Right renal pelvis (tissue), 4 donors: Measurements from ENCODE around the gene TNFAIP8. TPM values are rescaled to one million over a fixed set of nuclear protein-coding genes. Genes with fewer than 3 reads are reported as not detected.

Experiments used
- DNase-seq, 4 donors: peaks; one replicate each; pipeline ENCODE4 v3.0.0-alpha.2; 2013; ENCODE audit warnings: low read depth in 4 of 4, low spot score in 3 of 4, missing footprints in 1 of 4
- polyA plus RNA-seq, 4 donors: library from polyadenylated mRNA; unstranded; fragments of 120-200 nt; gene quantifications; one replicate each; pipeline ENCODE4 v1.2.1, GENCODE V29; 2013; ENCODE audit not compliant: insufficient read length in 4 of 4

TNFAIP8 gene
- polyA plus RNA-seq = 10 to 100 TPM; 23.9 to 32.0 (median 29.6) TPM

DNA sequence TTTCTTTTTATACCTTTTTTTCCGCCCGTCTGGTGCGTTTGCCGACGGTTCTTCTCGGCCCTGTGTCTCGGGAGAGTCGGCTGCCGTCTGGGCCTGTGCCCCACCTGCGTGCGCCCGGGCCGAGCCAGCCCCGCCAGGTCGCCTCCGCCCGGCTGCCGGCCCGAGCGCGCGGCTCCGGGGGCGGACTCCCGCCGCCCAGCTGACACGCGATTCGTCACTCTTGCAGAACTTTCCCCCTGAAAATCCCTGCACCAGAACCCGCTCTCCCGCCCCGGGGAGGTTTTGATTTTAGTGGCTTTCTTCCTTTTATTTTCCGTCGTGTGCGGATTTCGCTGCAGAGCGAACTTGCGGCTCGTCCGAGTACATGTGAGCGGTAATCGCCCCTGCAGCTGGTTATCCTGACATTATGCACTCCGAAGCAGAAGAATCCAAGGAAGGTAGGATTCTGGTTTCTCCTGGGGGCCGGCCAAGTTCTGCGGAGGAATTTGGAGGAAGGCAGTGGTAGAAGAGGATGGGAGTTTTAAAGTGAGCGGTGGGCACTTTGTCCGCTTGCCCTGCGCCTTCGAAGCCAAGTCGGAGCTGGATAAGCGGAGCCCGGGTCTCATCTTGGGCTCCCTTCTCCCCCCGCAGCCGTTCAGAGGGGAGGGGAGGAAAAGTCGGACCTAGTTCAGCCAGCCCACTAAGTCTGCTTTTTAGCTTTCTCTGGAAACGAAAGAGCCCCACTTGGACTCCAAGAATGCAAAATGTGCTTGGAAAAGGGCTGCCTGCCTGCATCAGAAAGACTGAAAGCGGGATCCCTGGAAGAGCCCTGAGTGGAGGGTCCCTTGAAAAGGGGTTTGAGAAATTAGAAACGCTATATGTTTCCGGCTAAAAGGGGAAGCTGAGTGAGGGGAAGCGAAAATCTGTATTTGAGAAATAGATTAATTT is at the start of gene TNFAIP8:
TSS of gene TNFAIP8 (plus strand) at position 335 of the 927 bp plus-strand sequence. CDS start at position 407, 72 bp downstream.
- peak in 3 of 4 donors; percentile 43 to 44 (median 44) for DNase-seq

DNA sequence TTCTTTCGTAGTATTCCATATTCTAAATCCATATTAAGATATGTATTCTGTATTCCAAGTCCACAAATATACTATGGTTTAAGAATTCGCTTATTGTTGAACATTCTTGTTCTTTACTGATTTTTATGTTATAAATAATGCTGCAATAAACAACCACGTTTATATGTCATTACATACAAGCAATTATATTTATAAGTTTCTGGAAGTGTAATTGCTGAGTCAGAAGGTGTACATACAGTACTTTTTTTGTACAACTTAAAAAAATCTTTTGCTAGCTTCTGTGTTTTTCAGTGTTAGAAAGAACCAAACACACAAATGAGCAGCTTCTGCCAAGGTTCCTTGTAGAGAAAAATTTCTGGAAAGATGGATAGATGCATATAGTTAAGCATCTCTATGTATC is 48.6 kb upstream of the TNFAIP8 start:
- DNase-seq = no peak

DNA sequence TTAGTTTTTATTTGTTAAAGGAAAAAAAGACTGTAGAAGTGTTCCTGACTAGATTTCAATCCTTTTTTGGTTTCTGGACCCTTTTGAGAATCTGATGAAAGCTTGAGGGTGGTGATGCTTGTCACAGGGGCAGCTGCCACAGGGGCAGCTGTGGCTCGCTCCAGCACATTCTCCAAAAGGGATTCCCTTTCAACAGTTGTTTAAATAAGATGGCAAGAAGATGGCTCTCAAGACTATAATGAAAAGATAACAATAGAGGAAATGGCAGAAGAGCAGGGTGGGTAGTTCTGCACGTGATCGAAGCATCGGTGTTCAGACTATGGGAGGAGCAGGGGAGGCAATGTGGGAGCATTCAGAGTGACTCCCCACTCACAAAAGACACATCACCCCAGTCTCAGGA is 46.5 kb upstream of the TNFAIP8 start:
- DNase-seq = no peak

DNA sequence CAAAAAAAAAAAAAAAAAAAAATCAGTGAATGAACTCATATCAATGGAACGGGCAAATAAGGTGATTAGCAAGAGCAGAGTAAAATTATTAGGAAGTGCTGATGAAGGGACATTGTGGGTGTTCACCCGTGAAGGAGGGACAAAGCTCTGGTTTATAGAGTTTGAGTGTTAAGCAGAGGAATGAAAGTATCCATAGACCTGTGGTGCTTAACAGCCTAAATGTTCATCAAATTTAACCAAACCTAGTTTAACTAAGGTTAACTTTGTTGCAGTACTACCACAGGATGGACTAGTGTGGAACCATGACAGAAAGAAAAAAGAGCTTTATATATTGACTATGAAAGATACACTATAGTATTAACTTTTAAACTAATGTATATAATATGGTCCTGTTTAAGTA is 44.1 kb upstream of the TNFAIP8 start:
- DNase-seq = no peak

DNA sequence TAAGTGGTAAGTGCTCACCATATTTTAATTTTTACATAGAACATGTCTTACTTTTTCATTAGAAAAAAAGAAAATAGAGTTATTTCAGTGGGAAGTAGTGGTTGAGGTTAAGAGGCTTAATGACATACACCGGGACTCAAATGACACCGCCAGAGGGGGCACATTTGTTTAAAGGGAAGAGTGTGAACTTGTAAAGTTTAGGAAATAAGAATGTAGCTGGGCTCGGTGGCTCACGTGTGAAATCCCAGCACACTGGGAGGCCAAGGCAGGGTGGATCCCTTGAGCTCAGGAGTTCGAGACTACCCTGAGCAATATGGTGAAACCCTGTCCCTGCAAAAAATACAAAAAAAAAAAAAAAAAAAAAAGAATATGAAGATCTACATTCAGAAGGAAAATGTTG is 43.4 kb upstream of the TNFAIP8 start:
- no peak for DNase-seq

DNA sequence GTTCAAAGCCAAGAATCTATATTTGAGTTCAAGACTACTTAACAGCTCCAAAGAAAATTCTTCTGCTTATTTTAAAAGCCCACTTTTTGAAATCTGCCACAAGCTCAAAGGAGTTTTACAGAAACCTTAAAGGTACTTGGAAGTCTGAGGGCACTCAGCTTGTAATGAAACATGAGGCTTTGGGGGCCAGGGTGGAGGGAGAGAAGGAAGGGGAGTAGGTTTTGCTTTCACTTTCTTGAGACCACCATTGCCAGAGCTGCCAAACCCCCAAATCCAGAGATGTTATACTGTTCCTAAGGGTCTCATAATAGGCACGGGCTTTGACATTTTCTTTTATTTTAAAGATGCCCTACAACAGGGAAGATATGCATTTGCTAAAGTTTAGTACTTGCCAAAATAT is 42.6 kb upstream of the TNFAIP8 start:
- DNase-seq = no peak

DNA sequence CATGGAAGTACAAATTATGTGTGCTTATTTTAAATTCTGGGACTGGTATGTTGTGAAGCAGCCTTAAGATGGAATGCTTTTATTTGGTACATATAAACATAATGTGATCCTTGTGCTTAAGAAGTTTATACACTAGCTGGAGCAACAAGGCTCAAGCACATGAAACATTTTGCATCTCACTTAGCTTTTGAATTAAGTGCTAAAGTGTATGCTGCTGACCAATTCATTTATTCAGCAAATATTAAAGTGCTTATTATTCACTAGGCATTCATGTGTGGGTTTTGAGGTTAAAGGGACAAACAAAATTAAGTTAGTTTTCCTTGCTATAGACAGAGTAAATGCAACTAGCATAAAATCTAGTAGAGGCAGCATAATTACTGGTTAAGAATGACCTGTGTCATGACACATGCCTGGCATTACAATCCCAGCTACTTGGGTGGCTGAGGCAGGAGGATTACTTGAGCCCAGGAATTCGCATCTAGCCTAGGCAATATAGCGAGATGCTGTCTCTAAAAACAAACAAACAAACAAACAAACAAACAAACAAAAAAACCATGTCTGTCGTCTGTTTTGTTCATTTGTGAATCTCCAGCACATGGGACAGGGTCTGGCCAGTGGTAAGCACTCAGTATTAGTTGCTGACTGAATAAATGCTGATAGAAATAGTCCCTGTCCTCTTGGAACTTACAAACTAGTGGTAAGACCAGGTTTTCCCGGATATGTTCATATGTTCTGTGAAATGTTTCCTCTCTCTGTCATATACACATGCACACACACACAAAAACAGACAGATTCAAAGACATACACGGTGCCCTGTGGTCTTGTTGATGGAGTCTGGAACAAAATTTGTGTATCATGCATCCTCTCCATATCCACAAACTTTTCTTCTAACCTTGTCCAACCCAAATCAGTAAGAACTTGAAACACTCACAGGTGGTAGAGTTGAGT is 41.9 kb upstream of the TNFAIP8 start:
- no peak for DNase-seq

DNA sequence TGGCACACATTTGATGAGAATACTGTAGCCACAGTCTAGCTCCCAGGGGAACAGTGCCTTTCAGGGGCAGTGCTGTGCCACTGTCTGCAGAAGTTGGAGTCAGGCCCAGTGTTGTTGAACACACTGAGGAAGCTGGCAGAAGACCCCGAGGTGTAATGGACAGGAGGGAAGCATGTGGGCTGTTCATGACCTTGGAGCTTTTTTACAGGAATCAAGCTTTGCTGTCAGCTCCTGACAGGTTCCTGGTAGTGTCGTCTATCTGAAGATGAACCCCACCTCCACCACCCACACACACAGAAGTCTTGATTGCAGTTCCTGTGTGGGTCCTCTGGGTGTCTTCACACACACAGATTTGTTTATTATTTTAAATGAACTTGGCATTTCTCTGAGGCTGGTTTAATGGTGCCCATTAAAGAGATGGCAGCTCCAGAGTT is 40.3 kb upstream of the TNFAIP8 start:
- no peak for DNase-seq

DNA sequence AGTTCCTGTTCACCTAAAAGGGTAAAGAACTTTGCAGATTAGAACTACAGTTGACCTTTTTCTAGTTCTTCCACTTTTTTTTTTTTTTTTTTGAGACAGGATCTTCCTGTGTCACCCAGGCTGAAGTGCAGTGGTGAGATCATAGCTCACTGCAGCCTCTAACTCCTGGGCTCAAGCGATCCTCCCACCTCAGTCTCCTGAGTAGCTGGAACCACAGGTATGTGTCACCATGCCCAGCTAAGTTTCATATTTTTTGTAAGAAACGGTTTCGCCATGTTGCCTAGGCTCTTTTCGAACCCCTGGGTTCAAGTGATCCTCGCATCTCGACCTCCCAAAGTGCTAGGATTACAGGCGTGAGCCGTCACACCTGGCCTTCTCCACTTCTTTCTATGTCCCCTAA is 39.7 kb upstream of the TNFAIP8 start:
- no peak for DNase-seq

DNA sequence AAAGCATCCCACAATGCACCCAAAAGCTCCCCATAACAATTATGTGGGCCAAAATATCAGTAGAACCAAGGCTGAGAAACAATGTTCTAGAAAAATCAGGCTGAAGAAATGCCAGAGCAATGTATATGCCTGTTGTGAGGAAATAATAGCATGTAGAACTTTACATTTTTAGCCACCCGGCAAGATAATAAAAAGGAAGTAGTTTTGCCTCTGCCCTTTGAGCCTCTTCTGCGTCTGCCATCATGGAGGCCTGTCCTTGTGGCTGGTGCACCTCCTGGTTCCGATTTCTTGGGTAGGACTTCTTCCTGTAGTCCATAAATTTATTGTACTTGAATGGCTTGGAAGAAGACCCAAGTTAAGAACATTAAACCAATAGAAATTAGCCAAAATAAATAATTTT is 38.9 kb upstream of the TNFAIP8 start:
- DNase-seq = no peak

DNA sequence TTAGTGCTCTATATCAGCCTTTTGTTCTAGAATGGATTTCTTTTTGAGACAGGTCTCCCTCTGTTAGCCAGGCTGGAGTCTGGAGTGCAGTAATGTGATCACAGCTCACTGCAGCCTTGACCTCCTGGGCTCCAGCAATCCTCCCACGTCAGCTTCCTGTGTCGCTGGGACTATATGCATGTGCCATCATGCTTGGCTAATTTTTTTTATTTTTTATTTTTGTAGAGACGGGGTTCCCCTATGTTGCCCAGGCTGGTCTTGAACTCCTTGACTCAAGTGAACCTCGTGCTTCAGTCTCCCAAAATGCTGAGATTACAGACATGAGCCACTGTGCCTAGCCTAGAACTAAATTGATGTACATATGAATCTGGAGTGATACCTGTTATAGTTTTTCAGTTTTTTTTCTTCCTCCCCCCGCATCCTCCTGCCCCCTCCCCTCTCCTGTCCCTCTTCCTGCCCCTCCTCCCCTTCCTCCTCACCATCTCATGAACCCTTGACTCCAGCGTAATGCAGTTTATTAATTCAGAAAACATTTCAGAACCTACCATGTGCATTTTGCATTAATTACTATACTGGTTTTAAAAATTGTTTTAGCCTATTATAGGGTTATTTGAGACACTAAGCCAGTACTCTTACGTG is 37.4 kb upstream of the TNFAIP8 start:
- DNase-seq = no peak

DNA sequence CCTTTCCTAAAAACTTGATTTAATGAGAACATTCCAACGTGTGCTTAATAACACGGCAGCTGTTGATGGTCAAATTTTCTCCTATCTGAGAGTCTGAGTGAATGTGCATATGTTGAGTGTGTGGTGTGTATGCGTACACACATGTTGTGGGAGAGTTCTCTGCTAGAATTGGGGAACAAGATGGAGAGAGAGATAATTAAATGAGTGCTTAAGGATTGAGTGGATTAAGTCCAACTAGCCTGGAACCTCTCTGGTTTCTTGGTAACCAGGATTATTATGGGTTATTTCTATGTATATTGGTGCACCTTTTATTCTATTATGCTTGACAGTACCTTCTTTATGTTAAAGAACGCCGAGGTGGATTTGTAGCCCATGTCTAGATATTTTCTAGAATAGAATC is 36.4 kb upstream of the TNFAIP8 start:
- no peak for DNase-seq

DNA sequence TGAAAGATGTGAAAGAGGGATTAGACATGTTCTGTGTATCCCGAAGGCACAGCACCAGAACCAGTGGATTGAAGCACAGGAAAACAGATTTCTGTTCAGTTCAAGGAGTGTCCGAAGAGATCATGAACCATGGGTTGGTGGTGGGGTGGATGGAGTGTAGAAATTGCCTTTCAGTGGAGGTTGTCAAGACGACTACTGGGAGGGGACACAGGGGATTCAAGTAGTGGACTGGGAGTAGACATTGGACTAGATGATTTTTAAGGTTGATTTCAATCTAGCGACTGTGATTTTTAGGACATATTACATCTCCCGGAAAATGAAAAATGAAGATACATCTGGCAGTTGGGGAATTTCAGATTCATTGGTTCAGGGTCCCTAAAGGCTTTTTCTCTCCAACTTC is 35.9 kb upstream of the TNFAIP8 start:
- DNase-seq = no peak

DNA sequence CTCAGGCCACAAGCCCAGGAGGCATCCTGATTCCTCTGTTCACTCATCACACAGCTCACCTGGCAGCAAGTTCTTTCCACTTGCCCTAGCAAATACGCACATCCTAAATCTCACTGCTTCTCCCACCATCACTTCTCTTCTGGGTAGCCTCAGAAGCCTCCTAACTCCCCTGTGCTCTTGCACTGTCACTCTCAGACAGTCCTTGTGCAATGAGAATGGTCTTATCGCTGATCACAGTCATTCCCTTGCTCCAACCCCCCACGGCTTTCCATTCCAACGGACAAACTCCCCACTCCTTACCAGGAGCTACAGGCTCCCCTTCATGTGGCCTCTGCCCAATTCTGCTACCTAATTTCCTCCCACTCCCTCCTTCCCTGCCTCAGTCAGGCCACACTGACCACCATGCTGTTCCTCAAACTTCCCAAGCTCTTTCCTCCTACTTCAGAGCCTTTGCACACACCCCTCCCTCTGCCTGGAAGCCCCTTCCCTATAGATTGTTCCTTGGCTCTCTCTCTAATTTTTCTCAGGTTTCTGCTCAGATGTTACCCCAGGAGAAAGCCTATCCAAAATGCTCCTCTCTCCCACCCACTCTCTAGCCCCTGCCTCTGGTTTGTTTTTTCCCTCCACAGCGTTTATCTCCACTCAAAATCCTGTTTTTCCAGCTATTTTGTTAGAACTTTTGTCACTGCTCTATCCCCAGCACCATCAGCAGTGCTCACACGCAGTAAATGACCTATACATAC is 34.1 kb upstream of the TNFAIP8 start:
- DNase-seq = no peak

DNA sequence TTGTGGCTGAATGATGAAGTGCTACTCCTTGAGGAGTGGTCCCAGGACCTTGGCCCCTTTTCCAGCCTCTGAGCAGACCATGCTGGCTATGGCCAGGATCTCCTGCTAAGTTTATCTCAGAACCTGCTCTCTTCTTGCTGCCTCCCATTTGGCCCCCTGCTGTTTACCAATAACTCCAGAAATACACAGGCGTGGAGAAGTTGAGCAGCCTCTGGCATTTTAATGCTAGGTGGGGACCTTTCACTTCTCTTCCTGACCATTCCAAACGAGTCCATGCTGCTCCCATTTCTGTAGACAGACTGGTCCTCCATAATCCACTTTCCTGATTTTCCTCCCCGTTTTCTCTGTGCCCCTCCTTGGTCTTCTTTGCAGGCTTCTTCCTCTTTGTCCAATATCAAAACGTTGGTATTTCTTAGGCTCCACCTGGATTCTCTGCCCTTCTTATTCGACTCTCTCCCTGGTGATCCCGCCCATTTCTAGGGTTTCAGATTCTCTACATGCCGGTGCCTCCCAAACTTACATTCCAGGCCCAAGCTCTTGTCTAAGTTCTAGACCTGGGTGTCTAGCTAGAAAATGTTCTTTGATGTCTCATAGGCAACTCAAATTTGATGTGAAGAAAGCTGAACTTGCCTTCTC is 33.4 kb upstream of the TNFAIP8 start:
- DNase-seq = no peak

DNA sequence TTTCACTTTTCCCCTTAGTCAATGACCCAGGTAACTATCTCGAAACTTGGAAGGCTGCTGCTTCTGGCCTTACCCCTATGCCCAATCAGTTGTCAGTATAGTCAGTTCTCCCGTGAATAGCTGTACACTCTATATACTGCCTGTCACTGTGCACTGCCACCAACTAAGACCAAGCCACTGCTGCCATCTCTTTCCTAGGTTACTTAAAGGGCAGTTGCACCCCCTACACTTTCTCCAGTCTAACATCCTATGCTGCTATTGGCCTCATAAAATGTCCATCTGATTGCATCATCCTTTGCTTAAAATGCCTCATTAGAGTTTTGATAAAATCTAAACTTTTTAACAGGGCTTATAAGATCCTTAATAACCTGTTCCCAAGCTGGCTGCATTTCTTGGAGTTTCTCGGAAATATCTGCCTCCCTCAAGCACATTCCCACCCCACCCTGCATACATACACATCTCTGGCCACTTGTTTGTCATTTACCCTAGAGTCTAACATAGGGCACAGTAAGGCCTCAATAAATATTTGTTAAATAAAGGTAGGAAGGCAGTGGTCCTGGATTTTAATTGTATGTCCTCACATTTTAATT is 32.8 kb upstream of the TNFAIP8 start:
- no peak for DNase-seq

DNA sequence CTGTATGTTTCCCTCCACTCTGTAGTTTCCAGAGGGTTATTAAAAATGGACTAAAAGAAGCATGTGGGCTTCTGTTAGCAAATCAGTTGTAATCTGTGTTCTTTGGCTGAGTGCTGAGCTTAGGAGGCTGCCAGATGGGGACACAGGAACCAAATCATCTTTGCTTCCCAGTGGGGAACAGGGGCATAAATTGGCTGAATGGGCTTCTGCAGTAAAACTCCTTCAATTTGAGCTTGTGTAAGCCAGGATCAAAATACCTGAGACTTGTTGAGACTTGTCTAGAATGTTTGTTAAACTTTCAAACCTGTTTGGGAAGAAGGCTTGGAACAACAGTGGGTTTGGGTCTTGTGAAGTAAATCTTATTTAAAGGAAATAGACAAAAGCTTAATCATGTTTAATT is 32.2 kb upstream of the TNFAIP8 start:
- DNase-seq = no peak

DNA sequence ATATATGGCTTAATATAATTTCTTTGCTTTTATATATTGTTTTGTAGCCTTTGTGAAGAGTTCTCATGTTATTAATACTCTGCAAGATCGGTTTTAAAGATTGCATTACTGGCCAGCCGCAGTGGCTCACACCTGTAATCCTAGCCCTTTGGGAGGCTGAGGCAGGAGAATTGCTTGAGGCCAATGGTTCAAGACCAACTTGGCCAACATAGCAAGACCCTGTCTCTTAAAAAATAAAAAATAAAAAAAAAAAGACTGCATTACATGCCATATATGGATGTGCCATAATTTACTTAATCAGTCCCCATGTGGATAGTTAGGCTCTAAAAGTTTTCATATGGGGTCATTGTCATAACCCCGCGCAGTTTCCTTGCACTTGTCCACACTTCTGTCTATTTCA is 31.0 kb upstream of the TNFAIP8 start:
- DNase-seq = no peak

DNA sequence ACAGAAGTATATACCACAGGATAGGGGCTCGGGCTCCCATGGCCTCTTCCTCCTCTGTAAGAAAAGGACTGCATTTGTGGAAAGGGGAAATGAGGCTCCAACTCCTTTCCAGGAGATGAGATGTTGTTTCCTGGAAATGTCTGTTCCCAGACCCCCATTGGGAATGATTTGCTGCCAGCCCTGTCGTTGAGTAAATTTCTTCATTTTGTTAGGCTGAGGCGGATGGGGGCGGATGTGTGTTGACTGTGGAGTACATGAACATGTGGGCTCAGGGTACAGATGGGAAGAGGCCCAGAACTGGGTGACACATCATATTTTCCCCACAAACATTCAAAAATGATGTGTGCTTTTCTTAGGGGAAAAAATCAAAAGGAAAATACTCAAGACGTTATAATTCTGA is 28.8 kb upstream of the TNFAIP8 start:
- DNase-seq = no peak
